ENCODE measurements around the gene LRRC10B.
"Not testable (repeated sequence)": the region's sequence is repeated elsewhere in the genome, so short reads cannot be mapped to it uniquely, and the experiment has no call there.

The LRRC10B gene

GRCh38 chr11:61507962-61508861 is at the start of gene LRRC10B:
TSS of gene LRRC10B (plus strand) at chr11:61508749. CDS start at chr11:61508999, 250 bp downstream.
- peak; percentile 75 for DNase-seq

GRCh38 chr11:61460474-61460881 is 48.1 kb upstream of the LRRC10B start:
- DNase-seq = no peak

GRCh38 chr11:61460986-61461385 is 47.6 kb upstream of the LRRC10B start:
- DNase-seq = no peak

GRCh38 chr11:61467602-61468001 is 40.9 kb upstream of the LRRC10B start:
- not testable (repeated sequence) for DNase-seq

DNA sequence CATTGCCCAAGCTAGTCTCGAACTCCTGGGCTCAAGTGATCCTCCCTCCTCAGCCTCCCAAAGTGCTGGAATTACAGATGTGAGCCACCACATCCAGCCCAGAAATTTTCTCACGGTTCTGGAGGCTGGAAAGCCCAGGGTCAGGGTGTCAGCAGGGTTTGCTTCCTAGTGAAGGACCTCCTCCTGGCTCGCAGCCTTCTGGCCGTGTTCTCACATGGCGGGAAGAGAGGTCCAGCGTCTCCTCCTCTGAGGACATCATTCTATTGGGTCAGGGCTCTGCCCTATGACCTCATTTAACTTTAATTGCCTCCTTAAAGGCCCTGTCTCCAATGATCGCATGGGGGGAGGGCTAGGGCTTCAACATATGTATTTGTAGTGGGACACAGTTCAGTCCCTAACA is 40.5 kb upstream of the LRRC10B start:
- DNase-seq = no peak

DNA sequence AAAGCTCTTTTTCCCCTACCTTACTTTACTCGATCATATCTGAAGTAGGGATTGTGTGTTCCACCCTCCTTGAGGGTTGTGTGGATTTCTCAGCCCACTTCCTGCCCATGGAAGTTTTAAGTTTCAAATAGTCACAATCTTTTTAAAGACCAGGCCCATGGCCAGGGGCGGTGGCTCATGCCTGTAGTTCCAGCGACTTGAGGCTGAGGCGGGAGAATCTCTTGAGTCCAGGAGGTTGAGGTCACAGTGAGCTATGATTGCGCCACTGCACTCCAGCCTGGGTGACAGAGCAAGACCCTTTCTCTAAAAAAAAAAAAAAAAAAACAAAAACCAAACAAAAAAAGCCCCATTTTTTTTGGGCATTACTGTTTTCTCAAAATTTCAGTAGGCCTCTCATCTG is 36.3 kb upstream of the LRRC10B start:
- DNase-seq = no peak

- no peak for DNase-seq
Measured at GRCh38 chr11:61472868-61473267, 35.7 kb upstream of the LRRC10B start.

DNA sequence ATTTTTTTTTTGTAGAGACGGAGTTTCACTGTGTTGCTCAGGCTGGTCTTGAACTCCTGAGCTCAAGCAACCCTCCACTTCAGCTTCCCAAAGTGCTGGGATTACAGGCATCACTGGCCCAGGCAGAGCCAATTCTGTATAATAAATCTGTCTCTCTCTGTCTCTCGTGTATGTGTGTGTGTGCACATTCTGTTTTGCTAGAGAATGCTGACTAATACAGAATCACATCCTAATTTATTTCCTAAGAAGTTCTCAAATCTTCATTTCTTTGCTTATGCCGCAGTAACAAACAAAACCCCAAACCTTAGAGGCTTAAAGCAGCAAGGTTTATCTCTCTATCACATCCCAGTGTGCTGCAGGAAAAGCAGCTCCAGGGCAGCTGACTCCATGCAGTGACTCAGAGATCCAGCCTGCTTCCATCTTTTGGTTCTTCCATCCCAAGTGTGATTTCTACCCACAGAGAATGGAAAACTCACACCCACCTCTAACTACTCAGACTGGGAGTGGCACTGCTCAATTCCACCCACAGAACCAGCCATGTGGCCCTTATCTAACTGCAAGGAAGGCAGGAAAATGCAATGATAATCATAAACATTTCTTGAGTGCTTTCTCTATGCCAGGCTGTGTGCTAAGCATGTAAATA is 35.1 kb upstream of the LRRC10B start:
- DNase-seq = no peak

DNA sequence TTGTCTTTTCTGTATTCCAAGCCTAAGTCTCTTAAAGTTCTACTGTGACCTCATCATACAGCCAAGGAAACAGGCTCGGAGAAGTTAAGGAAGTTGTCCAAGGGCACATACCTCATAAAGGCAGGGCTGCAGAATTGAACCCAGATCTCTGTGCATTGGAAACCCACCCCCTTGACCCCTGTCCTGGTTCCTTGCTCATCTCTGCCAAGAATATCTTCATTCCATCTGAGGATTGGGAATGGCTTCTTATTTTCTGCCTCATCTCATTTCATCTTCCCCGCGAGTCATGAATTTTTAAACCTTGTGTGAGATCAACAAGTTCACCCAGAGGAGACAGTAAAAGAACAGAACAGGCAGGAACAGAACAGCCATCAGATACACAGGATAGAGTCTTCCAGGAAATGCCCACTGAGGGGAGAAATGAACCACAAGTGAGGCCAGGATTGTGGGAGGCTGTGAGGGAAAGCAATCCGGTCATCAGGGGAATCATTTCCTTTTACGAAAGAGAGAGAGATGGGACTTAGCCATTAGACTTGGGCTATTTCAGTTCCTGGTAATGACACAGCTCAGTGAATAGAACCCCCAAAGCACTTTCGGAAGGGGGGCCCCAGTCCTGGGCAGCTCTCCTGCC is 34.4 kb upstream of the LRRC10B start:
- DNase-seq = no peak

DNA sequence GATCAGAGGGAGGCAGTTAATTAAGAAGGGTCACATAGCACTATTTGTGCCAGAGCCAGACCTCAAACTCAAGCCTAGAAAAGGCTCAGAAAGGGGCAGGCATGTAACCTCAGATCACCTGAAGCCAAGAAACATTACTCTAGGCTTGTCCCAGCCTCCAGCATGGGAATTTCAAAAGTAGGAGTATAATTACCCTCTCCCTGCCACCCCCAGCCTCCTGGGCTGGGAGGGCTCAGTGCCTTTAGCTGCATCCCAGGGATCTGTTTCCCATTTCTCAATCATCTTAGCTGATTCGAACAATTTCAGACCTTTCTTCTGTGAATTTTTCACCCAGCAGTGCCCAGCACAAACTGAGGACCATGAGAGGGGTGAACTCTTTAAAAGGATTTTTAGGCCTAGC is 33.1 kb upstream of the LRRC10B start:
- no peak for DNase-seq

DNA sequence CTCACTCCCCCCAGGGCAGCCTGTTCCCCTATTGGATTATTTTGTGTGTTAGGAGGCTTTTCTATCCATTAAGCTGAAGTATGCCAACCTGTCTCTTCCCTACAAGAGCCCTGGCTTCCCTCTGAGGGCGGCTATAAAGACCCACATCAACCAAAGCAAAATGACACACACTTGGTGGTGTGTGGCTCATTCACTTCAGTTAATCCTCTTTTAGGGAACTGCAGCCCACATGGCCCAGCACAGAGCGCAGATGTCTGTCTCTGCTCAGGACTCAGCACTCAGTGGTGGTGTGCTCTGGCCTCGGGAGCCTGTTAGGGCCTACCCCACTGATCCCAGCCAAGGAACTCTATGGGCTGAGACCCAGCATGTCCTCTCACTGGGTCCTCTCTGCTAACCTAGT is 32.2 kb upstream of the LRRC10B start:
- no peak for DNase-seq

GRCh38 chr11:61477126-61477525 is 31.4 kb upstream of the LRRC10B start:
- DNase-seq = no peak

DNA sequence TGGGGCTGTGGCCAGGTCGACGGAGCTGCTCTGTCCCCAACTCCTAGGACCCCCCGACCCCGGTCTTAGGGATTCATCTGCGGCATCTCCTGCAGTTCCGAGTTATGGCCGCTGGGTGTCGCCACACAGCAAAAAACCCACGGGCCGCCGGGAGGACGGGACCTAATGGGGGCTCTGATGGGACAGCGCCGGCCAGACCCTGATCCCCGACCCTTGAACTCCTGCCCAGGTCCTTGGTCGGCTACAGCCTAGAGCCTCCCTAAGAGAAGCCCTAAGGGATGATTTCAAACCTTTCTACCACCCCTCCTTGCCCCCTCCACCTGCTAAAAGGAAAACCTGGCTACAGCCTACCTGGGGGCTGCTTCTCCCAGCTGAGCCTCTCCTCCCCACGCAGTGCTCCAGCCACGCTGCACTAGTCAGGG is 30.8 kb upstream of the LRRC10B start:
- peak; percentile 46 for DNase-seq

DNA sequence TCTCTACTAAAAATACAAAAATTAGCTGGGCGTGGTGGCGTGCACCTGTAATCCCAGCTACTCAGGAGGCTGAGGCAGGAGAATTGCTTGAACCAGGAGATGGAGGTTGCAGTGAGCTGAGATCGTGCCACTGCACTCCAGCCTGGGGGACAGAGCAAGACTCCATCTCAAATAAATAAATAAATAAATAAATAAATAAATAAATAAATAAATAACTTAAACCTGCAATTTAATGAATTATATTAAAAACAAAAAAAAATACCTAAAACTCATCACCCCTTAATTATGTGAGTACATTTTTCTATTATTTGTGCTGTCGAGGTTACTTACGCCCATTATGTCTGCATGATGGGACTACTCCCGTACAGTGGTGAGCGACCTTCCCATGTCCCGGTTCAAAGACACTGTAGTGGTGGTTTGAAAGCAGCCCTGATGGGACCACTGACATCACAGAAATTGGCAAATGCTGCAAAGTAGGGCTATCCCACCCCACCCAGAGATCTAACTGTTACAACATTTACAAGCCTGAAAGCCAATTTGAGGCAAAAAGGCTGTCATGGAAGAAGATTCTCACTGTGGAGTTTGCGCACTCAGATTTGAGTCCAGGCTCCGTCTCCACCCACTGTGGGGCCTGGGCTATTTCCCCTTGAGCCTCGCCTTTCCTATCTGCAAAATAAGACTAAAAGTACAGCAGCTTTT is 29.0 kb upstream of the LRRC10B start:
- not testable (repeated sequence) for DNase-seq

DNA sequence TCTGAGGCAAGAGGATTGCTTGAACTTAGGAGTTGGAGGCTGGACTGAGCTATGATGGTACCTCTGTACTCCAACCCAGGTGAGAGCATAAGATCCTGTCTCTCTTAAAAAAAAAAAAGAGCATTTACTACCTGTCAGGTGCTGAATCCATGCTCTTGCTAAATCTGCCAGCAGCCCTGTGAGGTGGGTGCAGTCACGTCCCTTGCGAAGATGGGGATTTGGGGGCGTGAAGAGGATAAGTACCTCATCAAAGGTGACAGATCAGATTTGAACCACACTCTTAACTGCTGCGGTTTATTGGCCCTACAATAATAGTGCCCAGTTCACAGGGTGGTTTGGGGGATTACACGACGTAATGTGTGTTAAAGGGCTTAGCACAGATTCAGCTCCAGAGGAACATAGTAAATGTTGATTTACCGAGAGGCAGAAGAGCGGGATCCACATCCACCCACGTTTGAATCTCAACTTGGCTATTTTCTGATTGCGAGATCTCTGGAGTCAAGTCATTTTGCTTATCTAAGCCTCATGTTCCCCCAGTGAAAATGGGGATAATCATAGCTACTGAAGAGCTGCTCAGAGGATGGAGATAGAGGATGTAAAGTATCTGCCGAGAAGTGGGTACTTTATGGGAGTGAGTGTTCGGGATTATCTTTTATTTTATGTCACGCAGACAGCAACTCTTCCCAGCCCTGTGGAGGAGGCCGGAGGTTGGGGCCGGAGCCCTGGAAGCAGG is 28.1 kb upstream of the LRRC10B start:
- no peak for DNase-seq

GRCh38 chr11:61480994-61481335 is 27.6 kb upstream of the LRRC10B start:
- DNase-seq = peak; percentile 70

GRCh38 chr11:61481806-61482205 is 26.7 kb upstream of the LRRC10B start:
- DNase-seq = no peak

GRCh38 chr11:61482513-61482912 is 26.0 kb upstream of the LRRC10B start:
- DNase-seq = peak; percentile 70

DNA sequence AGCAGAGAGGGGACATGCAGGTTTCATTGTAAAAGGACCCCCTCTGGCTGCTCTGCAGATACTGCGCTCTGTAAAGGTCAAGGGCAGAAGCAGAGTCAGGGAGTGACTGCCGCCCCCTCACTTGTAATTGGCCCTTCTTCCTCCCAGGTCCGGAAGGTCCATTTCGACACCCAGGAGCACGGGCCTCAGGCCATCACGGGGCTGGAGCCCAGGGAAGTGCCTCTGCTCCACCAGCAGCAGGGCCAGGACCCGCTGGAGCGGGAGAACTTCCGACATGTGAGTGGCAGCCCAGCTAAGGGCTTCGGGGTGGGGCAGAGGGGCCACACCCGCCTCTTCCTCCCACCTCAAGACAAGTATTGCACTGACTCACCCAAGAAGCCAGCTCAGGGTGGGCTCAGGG is 24.0 kb upstream of the LRRC10B start:
- no peak for DNase-seq

- no peak for DNase-seq
Measured at GRCh38 chr11:61485080-61485479, 23.5 kb upstream of the LRRC10B start.

DNA sequence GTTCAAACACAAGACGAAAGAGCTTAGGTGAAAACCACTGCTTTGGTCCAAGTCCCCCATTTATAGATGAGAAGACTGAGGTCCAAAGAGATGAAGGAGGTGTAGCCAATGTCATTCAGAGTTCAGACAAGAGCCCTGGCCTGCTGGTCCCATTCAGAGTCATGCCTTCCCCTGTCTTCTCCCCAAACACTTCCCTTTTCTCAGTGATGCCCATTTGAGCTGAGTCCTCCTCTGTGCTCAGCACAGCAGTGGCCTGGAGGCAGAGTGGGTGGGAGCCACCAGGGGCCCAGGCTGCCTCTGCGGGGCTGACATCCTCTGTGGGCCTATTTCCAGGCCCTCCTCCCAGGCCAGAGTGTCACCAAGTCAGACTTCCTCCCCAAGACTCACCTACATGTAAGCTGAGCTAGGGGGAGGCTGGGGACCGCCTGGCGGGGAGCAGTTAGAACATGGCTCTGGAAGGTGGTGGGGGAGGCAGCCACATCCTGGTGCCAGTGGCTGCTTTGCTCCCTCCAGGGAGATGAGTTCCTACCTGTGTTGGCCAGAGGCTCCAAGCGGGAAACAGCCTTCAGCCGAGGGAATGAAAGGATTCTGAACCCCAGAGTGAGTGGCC is 22.4 kb upstream of the LRRC10B start:
- DNase-seq = peak; percentile 35

- DNase-seq = peak; percentile 51
Measured at GRCh38 chr11:61486779-61487178, 21.8 kb upstream of the LRRC10B start.

Measured in RPMI8226 (cell line).